IPS-11a (cell line): ENCODE data around the gene MUC6.

Experiments used
- H3K4me3 ChIP-seq: one replicate; pipeline ENCODE4 v1.5.1; 2013; ENCODE audit warnings: low read depth, low read length, control low read depth

Gene MUC6

GRCh38 chr11:1036303-1036923 lies at the start of gene MUC6:
Gene MUC6 (minus strand): TSS chr11:1036718. CDS start chr11:1036655, 63 bp downstream.
- H3K4me3 ChIP-seq = no peak within 1 kb of the TSS

- H3K4me3 ChIP-seq = no peak overlapping the region
These were observed 49.1 kb upstream of the MUC6 start for GRCh38 chr11:1085440-1086170.

GRCh38 chr11:1084561-1085439 lies 48.3 kb upstream of the MUC6 start:
- H3K4me3 ChIP-seq = no peak overlapping the region

- H3K4me3 ChIP-seq = no peak overlapping the region
These were observed 47.4 kb upstream of the MUC6 start for GRCh38 chr11:1083621-1084551.

- no peak overlapping the region for H3K4me3 ChIP-seq
These were observed 46.5 kb upstream of the MUC6 start for GRCh38 chr11:1082728-1083620.

- H3K4me3 ChIP-seq = no peak overlapping the region
These were observed 45.8 kb upstream of the MUC6 start for GRCh38 chr11:1082346-1082727.

GRCh38 chr11:1081601-1082311 lies 45.2 kb upstream of the MUC6 start:
- H3K4me3 ChIP-seq = no peak overlapping the region

- no peak overlapping the region for H3K4me3 ChIP-seq
These were observed 41.7 kb upstream of the MUC6 start for GRCh38 chr11:1078191-1078601.

GRCh38 chr11:1077417-1078119 lies 41.0 kb upstream of the MUC6 start:
- H3K4me3 ChIP-seq = no peak overlapping the region

GRCh38 chr11:1077033-1077416 lies 40.5 kb upstream of the MUC6 start:
- H3K4me3 ChIP-seq = no peak overlapping the region

- H3K4me3 ChIP-seq = no peak overlapping the region
These were observed 39.6 kb upstream of the MUC6 start for GRCh38 chr11:1076061-1076665.

- H3K4me3 ChIP-seq = no peak overlapping the region
These were observed 38.9 kb upstream of the MUC6 start for GRCh38 chr11:1075341-1075911.

- no peak within 1 kb of the TSS for H3K4me3 ChIP-seq
These were observed 38.0 kb upstream of the MUC6 start, which contains the start of gene MUC2 for GRCh38 chr11:1074244-1075221. Gene MUC2 (plus strand): TSS chr11:1074874.

GRCh38 chr11:1073851-1074243 lies 37.3 kb upstream of the MUC6 start:
- H3K4me3 ChIP-seq = no peak overlapping the region

- no peak overlapping the region for H3K4me3 ChIP-seq
These were observed 36.8 kb upstream of the MUC6 start for GRCh38 chr11:1073261-1073724.

GRCh38 chr11:1072821-1073231 lies 36.3 kb upstream of the MUC6 start:
- no peak overlapping the region for H3K4me3 ChIP-seq
